Measurements from ENCODE around the gene PRODH2.

GRCh38 chr19:35787227-35787799 lies 25.3 kb downstream of the PRODH2 start:
- TF ChIP-seq RB1 (IDR thresholded peaks at IDR 0.05; ENCODE audit: borderline replicate concordance) (no peak), CTCF (IDR thresholded peaks at IDR 0.05 in 2 of 3, conservative IDR thresholded peaks at IDR 0.05 in 1 of 3; ENCODE audit: control insufficient read depth in 2 of 3, extremely low read depth in 1 of 3, insufficient read depth in 1 of 3, low read depth in 3 of 3, low read length in 3 of 3) (no peak), RAD21 (IDR thresholded peaks at IDR 0.05; ENCODE audit: insufficient read depth, low read depth, low read length) (no peak), TAF1 (IDR thresholded peaks at IDR 0.05; ENCODE audit: borderline replicate concordance, low read depth, low read length) (no peak), SIX5 (IDR thresholded peaks at IDR 0.05; ENCODE audit: low read depth, low read length, severe bottlenecking) (no peak), BRCA1 (IDR thresholded peaks at IDR 0.05; ENCODE audit: low read depth, low read length) (no peak), HDAC6 (IDR thresholded peaks at IDR 0.05; ENCODE audit: unreplicated experiment) (no peak)
